ENCODE measurements around the gene MYOT. TPM values are rescaled to one million over a fixed set of nuclear protein-coding genes. Genes with fewer than 3 reads are reported as not detected.

The MYOT gene
- polyA plus RNA-seq, 3 donors, result not detected

GRCh38 chr5:137866541-137867388, 895 bp upstream of the MYOT start:
- Mint-ChIP-seq H3K27ac (no peak overlapping the region), H3K4me1 (no peaks in the 10 kb centered on the region), H3K27me3 (ENCODE audit: low read depth in 3 of 3) (peaks cover 0 to 2% (median 0%) of the 10 kb centered on the region in 3 donors), H3K9me3 (no peaks in the 10 kb centered on the region), H3K36me3 (no peaks in the 10 kb centered on the region), H3K4me3 (no peak overlapping the region)
- TF ChIP-seq CTCF (IDR thresholded peaks at IDR 0.05), result no peak
- H2AFZ ChIP-seq (ENCODE audit: insufficient read depth, low read depth, low read length, poor library complexity, severe bottlenecking), result no peak overlapping the region
- WGBS (ENCODE audit: insufficient coverage), result 92% methylated on average over 2 of the region's 4 CpGs
- H3K4me3 ChIP-seq (replicated peaks in 1 of 3; ENCODE audit: low read depth in 2 of 3, low read length in 3 of 3), result no peak overlapping the region
- no peak for DNase-seq
- no peaks in the 10 kb centered on the region for H3K27me3 ChIP-seq (ENCODE audit: control insufficient read depth in 2 of 2, insufficient read depth in 2 of 2, low read length in 2 of 2)
- H3K36me3 ChIP-seq (replicated peaks in 1 of 2; ENCODE audit: control insufficient read depth in 1 of 2, insufficient read depth in 2 of 2, low read length in 2 of 2), result no peaks in the 10 kb centered on the region
- intact Hi-C loops (cut with micrococcal nuclease), result no loop called here
- no peak overlapping the region for H3K27ac ChIP-seq (ENCODE audit: low read depth in 1 of 2, low read length in 2 of 2)
- no peaks in the 10 kb centered on the region for H3K79me2 ChIP-seq (ENCODE audit: insufficient read depth, low read length)
- H3K9me3 ChIP-seq (replicated peaks in 1 of 2; ENCODE audit: control insufficient read depth in 1 of 2, insufficient read depth in 1 of 2, low read length in 2 of 2), result no peaks in the 10 kb centered on the region
- no peaks in the 10 kb centered on the region for H4K20me1 ChIP-seq (ENCODE audit: insufficient read depth, low read length)
- H3K4me2 ChIP-seq (replicated peaks; ENCODE audit: extremely low read depth, low read length, poor library complexity, severe bottlenecking), result no peak overlapping the region
- no peaks in the 10 kb centered on the region for H3K4me1 ChIP-seq (ENCODE audit: control insufficient read depth in 1 of 2, insufficient read depth in 2 of 2, low read length in 2 of 2)
- no peak overlapping the region for H3K9ac ChIP-seq (ENCODE audit: insufficient read depth, low read length, poor library complexity, severe bottlenecking)

- Mint-ChIP-seq H3K4me3 (no peak overlapping the region), H3K9me3 (no peaks in the 10 kb centered on the region), H3K4me1 (no peaks in the 10 kb centered on the region), H3K27me3 (ENCODE audit: low read depth in 3 of 3) (peaks cover 0 to 2% (median 0%) of the 10 kb centered on the region in 3 donors), H3K27ac (no peak overlapping the region), H3K36me3 (no peaks in the 10 kb centered on the region)
- Histone ChIP-seq H3K4me3 (replicated peaks in 1 of 3; ENCODE audit: low read depth in 2 of 3, low read length in 3 of 3) (no peak overlapping the region), H4K20me1 (ENCODE audit: insufficient read depth, low read length) (no peaks in the 10 kb centered on the region), H3K27ac (ENCODE audit: low read depth in 1 of 2, low read length in 2 of 2) (no peak overlapping the region), H3K9ac (ENCODE audit: insufficient read depth, low read length, poor library complexity, severe bottlenecking) (no peak overlapping the region), H3K36me3 (replicated peaks in 1 of 2; ENCODE audit: control insufficient read depth in 1 of 2, insufficient read depth in 2 of 2, low read length in 2 of 2) (no peaks in the 10 kb centered on the region), H3K9me3 (replicated peaks in 1 of 2; ENCODE audit: control insufficient read depth in 1 of 2, insufficient read depth in 1 of 2, low read length in 2 of 2) (no peaks in the 10 kb centered on the region), H3K4me1 (ENCODE audit: control insufficient read depth in 1 of 2, insufficient read depth in 2 of 2, low read length in 2 of 2) (no peaks in the 10 kb centered on the region), H2AFZ (ENCODE audit: insufficient read depth, low read depth, low read length, poor library complexity, severe bottlenecking) (no peak overlapping the region), H3K4me2 (replicated peaks; ENCODE audit: extremely low read depth, low read length, poor library complexity, severe bottlenecking) (no peak overlapping the region), H3K79me2 (ENCODE audit: insufficient read depth, low read length) (no peaks in the 10 kb centered on the region), H3K27me3 (ENCODE audit: control insufficient read depth in 2 of 2, insufficient read depth in 2 of 2, low read length in 2 of 2) (no peaks in the 10 kb centered on the region)
- 100% methylated on average over 1 of the region's 7 CpGs for WGBS (ENCODE audit: insufficient coverage)
- intact Hi-C loops (cut with micrococcal nuclease), result no loop called here
- TF ChIP-seq CTCF (IDR thresholded peaks at IDR 0.05), result no peak
- DNase-seq, result no peak
Measured at GRCh38 chr5:137870647-137871339, 3.1 kb downstream of the MYOT start.

Measured in CD14-positive monocyte (primary cell).